Suprapubic skin (tissue), 3 donors: ENCODE results near the gene NTN3.

ENCODE experiments used
- POLR2AphosphoS5 ChIP-seq, 3 donors: sonication (generic); formaldehyde crosslinking; IDR thresholded peaks; one replicate each; pipeline ENCODE4 v1.6.1; 2017; ENCODE audit warnings: antibody characterized with exemption in 3 of 3
- TF ChIP-seq, protein P1 (sequence below), 2 donors: fragments of 200-600 bp in 1 of 2; fragments of 450-650 bp in 1 of 2; sonication (generic) in 1 of 2; IDR thresholded peaks; one replicate each; pipeline ENCODE4 v1.5.1; 2016 to 2019; ENCODE audit warnings: antibody characterized with exemption in 2 of 2, mild to moderate bottlenecking in 1 of 2, moderate library complexity in 1 of 2

DNA sequence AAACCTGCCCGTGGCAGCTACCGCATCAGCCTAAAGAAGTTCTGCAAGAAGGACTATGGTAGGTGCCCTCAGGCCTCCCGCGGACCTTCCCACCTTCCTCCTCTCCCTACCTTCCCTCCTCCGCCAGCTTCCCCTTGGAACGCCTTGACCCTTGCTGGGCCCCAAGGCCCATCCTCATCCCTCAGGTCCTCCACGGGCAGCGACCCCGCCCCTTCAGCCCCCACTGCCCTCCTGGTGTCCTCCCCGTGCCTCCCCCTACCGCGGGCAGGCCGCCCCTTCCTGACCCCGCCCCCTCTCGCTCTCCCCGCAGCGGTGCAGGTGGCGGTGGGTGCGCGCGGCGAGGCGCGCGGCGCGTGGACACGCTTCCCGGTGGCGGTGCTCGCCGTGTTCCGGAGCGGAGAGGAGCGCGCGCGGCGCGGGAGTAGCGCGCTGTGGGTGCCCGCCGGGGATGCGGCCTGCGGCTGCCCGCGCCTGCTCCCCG, 2.4 kb downstream of the NTN3 start:
- TF ChIP-seq POLR2AphosphoS5 (IDR thresholded peaks at IDR 0.05) = no peak
- TF ChIP-seq, protein P1, sequence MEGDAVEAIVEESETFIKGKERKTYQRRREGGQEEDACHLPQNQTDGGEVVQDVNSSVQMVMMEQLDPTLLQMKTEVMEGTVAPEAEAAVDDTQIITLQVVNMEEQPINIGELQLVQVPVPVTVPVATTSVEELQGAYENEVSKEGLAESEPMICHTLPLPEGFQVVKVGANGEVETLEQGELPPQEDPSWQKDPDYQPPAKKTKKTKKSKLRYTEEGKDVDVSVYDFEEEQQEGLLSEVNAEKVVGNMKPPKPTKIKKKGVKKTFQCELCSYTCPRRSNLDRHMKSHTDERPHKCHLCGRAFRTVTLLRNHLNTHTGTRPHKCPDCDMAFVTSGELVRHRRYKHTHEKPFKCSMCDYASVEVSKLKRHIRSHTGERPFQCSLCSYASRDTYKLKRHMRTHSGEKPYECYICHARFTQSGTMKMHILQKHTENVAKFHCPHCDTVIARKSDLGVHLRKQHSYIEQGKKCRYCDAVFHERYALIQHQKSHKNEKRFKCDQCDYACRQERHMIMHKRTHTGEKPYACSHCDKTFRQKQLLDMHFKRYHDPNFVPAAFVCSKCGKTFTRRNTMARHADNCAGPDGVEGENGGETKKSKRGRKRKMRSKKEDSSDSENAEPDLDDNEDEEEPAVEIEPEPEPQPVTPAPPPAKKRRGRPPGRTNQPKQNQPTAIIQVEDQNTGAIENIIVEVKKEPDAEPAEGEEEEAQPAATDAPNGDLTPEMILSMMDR (IDR thresholded peaks at IDR 0.05) = no peak
